Measurements from ENCODE around the gene TOB1.

The TOB1 gene

GRCh38 chr17:50866950-50867362 is 802 bp upstream of the TOB1 start:
- DNase-seq (ENCODE audit: low read depth): peak; percentile 55
- peak overlapping the region; percentile 80 for H3K4me3 ChIP-seq (ENCODE audit: low read length)
- no peak for TF ChIP-seq CTCF (conservative IDR thresholded peaks at IDR 0.05; ENCODE audit: low read length)

GRCh38 chr17:50865868-50866260 is 290 bp downstream of the TOB1 start:
- no peak for DNase-seq (ENCODE audit: low read depth)
- TF ChIP-seq CTCF (conservative IDR thresholded peaks at IDR 0.05; ENCODE audit: low read length): no peak
- H3K4me3 ChIP-seq (ENCODE audit: low read length): peak overlapping the region; percentile 95

- H3K4me3 ChIP-seq (ENCODE audit: low read length): peak overlapping the region; percentile 95
- peak; percentile 33 for DNase-seq (ENCODE audit: low read depth)
- TF ChIP-seq CTCF (conservative IDR thresholded peaks at IDR 0.05; ENCODE audit: low read length): no peak
Measured at GRCh38 chr17:50865060-50865867, 890 bp downstream of the TOB1 start.

- DNase-seq (ENCODE audit: low read depth): no peak
- H3K4me3 ChIP-seq (ENCODE audit: low read length): peak overlapping the region; percentile 95
- TF ChIP-seq CTCF (conservative IDR thresholded peaks at IDR 0.05; ENCODE audit: low read length): no peak; the same call in 1 of the 2 replicates
Measured at GRCh38 chr17:50864747-50865059, 1.5 kb downstream of the TOB1 start.

GRCh38 chr17:50863931-50864330 is 2.2 kb downstream of the TOB1 start:
- peak overlapping the region; percentile 95 for H3K4me3 ChIP-seq (ENCODE audit: low read length)
- no peak for DNase-seq (ENCODE audit: low read depth)
- no peak for TF ChIP-seq CTCF (conservative IDR thresholded peaks at IDR 0.05; ENCODE audit: low read length)

GRCh38 chr17:50863221-50863843 is 2.8 kb downstream of the TOB1 start:
- peak; percentile 60 for TF ChIP-seq CTCF (conservative IDR thresholded peaks at IDR 0.05; ENCODE audit: low read length)
- no peak for DNase-seq (ENCODE audit: low read depth)
- peak overlapping the region; percentile 95 for H3K4me3 ChIP-seq (ENCODE audit: low read length)

All from AG10803 (cell line).